Fibroblast of villous mesenchyme (primary cell): ENCODE measurements around the gene CLCN3. TPM values are rescaled to one million over a fixed set of nuclear protein-coding genes. Genes with fewer than 3 reads are reported as not detected.
A peak's percentile ranks its signal among the peaks of the same experiment; 100 is the strongest.

Experiments used
- DNase-seq: peaks from one replicate; pipeline ENCODE4 v3.0.0-alpha.2; 2010; ENCODE audit warnings: low read depth
- H3K4me3 ChIP-seq: 2 replicates; pipeline ENCODE4 v1.5.1; 2011; ENCODE audit warnings: low read depth, mild to moderate bottlenecking, low read length
- total RNA-seq: library from RNA; depleted of rRNA; stranded (reverse); fragments of >200 nt; gene quantifications from 2 replicates; pipeline ENCODE4 v1.2.3, GENCODE V29; 2012
- TF ChIP-seq, protein P1 (sequence below): IDR thresholded peaks from 2 replicates; pipeline ENCODE4 v1.5.1; 2012; ENCODE audit warnings: low read depth, mild to moderate bottlenecking, low read length; ENCODE audit not compliant: insufficient read depth

CLCN3 gene
- total RNA-seq, 1 donor = 30.7 TPM

DNA sequence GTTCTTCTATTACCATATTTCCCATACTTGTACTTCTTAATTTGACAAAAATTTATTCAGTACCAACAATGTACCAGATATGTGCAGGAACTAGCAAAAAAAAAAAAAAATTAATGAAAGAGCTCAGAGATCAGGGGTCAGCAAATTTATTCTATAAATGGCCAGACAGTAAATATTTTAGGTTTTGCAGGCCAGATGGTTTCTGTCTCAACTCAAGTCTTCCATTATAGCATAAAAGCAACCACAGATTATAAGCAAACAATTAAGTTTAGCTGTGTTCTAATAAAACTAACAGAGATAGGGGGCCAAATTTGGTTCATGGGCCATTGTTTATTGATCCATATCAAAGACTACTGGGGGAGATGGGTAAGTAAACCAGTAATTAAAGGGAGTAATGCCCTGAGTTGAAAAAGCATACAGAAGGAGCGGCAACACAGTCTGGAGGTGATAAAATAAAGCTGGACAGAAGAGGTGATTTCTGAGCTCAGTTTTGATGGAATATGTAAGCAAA lies 27.3 kb upstream of the CLCN3 start:
- TF ChIP-seq, protein P1, sequence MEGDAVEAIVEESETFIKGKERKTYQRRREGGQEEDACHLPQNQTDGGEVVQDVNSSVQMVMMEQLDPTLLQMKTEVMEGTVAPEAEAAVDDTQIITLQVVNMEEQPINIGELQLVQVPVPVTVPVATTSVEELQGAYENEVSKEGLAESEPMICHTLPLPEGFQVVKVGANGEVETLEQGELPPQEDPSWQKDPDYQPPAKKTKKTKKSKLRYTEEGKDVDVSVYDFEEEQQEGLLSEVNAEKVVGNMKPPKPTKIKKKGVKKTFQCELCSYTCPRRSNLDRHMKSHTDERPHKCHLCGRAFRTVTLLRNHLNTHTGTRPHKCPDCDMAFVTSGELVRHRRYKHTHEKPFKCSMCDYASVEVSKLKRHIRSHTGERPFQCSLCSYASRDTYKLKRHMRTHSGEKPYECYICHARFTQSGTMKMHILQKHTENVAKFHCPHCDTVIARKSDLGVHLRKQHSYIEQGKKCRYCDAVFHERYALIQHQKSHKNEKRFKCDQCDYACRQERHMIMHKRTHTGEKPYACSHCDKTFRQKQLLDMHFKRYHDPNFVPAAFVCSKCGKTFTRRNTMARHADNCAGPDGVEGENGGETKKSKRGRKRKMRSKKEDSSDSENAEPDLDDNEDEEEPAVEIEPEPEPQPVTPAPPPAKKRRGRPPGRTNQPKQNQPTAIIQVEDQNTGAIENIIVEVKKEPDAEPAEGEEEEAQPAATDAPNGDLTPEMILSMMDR = no peak
- peak; percentile 57 for DNase-seq

DNA sequence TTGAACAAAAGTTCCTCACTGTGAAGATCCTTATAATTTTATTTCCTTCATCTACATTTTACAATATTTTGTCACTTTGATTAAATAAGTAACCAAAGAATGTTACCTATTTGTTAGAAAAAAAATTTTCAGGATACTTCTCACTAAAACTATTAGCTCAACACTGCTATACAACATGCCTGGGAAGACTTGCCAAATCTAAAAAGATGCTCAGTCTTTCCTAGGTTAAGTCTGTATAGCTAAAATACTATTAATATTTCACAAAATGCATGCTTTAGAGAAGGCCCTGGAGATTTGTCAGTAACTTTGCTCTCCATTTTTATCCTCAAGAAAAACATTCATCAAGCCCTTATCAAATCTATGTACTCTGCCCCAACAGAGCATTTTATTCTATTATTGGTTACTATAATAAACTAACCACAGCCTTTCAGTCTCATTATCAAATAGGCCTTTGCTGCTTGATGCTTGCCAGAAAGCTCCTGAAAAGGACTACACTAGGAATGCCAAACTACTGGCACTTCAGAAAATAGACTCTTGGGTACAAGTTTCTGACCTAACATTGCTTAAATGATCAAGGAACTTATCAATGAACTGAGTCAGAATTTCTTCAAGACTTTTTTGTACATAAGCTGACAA lies 25.7 kb upstream of the CLCN3 start:
- DNase-seq = no peak
- H3K4me3 ChIP-seq = no peak overlapping the region
- TF ChIP-seq, protein P1 = no peak

More for the DNA sequence above, 27.3 kb upstream of the CLCN3 start:
- no peak overlapping the region for H3K4me3 ChIP-seq

DNA sequence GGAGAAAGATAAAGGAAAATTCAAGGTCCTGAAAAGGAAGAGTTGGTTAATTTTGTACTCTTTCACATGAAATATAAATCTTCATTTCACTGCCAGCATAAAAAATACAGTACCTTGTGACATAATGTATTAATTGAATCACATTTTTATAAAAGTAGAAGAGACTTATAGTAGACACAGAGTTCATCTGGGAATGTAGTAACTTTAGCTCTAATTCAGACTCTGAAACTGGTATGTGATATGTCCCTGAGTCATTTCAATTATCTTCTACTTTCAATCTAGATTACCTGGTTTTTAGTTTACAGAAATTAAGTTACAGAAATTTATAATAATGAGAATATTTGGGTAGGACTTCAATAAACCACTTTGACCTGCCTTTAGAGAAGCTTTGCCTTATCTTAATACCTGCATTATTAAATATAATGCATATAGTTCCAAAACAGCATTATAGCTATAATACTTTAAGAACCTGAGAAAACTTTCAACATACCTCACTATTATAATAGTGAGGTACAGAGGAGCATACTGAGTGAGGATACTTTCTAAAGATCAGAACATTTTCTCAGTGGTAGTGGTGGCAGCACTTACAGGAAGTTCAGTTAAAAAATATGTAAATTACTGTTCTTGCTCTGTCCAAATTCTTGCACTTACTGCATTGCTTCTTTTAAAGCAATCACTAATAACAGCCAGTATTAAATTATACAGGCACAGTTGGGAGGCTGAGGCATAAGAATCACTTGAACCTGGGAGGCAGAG lies 19.2 kb upstream of the CLCN3 start:
- TF ChIP-seq, protein P1 = no peak
- no peak for DNase-seq
- H3K4me3 ChIP-seq = no peak overlapping the region

DNA sequence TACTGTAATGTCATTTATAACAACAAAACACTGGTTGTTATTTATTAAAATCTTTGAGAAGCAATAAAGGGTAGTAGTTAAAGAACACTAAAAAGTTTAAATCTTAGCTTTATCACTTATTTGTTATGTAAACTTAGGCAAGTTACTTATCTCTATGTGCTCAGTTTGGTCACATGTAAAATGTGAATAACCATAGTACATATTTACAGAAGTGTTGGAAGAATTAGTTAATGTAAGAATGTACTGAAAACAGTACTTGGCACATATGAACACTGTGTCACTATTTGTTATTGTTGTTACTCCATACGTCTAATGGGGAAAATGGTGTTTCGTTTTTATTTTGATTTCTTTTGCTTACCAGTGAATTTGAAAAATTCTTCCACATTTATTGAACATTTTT lies 17.1 kb upstream of the CLCN3 start:
- no peak for DNase-seq
- no peak overlapping the region for H3K4me3 ChIP-seq
- TF ChIP-seq, protein P1 = no peak

DNA sequence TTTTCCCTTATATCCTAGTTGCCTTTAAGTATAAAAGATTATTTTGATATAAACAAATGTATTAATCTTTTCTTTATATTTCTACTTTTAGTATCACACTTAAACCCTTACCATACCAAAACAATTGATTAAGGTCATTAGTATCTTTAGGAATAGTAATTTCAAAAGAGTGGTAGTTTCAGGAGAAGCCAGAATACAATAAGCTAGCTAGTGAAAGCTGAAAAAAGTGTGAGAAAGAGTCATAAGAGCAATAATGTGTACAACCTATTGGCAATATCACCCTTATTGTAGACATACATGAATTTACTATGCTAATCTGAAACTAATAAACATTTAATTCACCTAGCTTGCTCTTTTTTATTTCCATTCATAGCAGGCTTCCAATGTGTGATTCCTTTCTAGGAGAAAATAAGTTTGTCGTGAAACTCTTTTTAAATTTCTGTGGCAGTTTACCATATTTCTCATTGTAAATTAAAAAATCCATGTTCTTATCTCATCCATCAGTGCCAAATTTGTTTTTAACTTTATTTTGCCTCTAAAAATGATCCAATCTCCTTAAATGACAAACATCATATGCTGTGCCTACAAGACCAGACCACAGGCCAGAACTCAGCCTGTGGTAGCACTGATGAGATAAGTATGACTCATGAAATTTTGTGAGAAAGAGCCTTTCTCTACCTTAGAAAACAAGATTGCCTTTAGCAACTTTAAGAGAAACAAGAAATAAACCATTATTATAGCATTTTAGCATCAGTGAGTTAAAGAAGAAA lies 16.1 kb upstream of the CLCN3 start:
- H3K4me3 ChIP-seq = no peak overlapping the region
- TF ChIP-seq, protein P1 = no peak
- DNase-seq = peak; percentile 79

DNA sequence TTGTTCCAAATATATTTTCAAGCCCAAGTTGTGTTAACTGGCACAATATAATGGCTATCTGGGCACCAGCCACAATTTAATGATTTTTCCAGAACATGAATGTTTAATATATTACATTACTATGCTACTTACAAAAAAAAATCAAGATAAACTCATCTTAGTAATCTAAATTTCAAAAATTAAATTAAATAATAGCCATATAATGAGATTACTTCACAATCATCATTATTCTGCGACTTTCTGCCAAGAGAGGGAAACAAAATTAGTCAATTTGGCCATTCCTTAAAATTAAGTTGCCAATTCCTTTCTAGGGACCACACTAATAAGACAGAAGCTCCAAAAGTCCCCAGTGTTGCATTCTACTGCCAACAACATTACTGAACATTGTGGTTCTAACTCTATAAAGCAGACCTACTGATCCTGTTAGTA lies 15.5 kb upstream of the CLCN3 start:
- no peak for DNase-seq
- TF ChIP-seq, protein P1 = no peak
- no peak overlapping the region for H3K4me3 ChIP-seq
